GM12878 (cell line): ENCODE data around the gene KIRREL3. TPM values are rescaled to one million over a fixed set of nuclear protein-coding genes. Genes with fewer than 3 reads are reported as not detected.

Experiments
- ATAC-seq: fragments of 200-7000 bp; cut with Tn5 transposase; 3 replicates; pipeline ENCODE4 v1.9.1; 2020; ENCODE audit warnings: mild to moderate bottlenecking, moderate library complexity
- BruUV-seq: library from RNA; stranded (reverse); fragments of 400-500 nt; replicated peaks from 2 replicates; lab custom pipeline; 2021; lab: Mats Ljungman, UMichigan
- CTCF ChIA-PET: fragments of 300-600 bp; sonication (Branson Sonifier 250); formaldehyde crosslinking; extraction: SDS; loops from one replicate; lab custom pipeline; 2021; ENCODE audit warnings: inconsistent platforms; lab: Yijun Ruan, JAX
- POLR2A ChIA-PET: fragments of 350-600 bp; formaldehyde crosslinking; extraction: SDS; loops from one replicate; lab custom pipeline; 2021; ENCODE audit warnings: inconsistent platforms; lab: Charles Lee
- RAD21 ChIA-PET: fragments of 300-600 bp; sonication (Branson Sonifier 250); formaldehyde crosslinking; loops from one replicate; lab custom pipeline; 2023; ENCODE audit warnings: antibody characterized with exemption; ENCODE audit not compliant: unreplicated experiment; lab: Charles Lee
- SMC1A ChIA-PET: fragments of 300-600 bp; sonication (Branson Sonifier 250); formaldehyde crosslinking; loops from one replicate; lab custom pipeline; 2023; ENCODE audit not compliant: unreplicated experiment, uncharacterized antibody; lab: Charles Lee
- DNase-seq: peaks from one replicate; pipeline ENCODE4 v3.0.0-alpha.2; 2011; ENCODE audit warnings: low read depth, low spot score
- FAIRE-seq: peaks from 3 replicates; lab custom pipeline; 2011; peaks lifted over from hg19 to GRCh38; lab: Jason Lieb, UNC
- H2AFZ ChIP-seq: 2 replicates; pipeline ENCODE4 v1.6.0; 2011; ENCODE audit warnings: low read depth, low read length, control low read depth; ENCODE audit not compliant: control insufficient read depth
- H3K27ac ChIP-seq: 2 replicates; pipeline ENCODE4 v1.5.1; 2011; ENCODE audit warnings: control low read depth; ENCODE audit not compliant: control insufficient read depth, insufficient read depth
- H3K27me3 ChIP-seq, 2 experiments: replicated peaks in 1 of 2; 2 replicates each; pipeline versions ENCODE4 v1.6.0 to v1.6.1; 2011; ENCODE audit warnings: low read length in 1 of 2; ENCODE audit not compliant: control insufficient read depth in 2 of 2, insufficient read depth in 2 of 2
- H3K36me3 ChIP-seq, 2 experiments: 2 replicates each; pipeline ENCODE4 v1.5.1; 2011; ENCODE audit warnings: low read length in 1 of 2; ENCODE audit not compliant: control insufficient read depth in 2 of 2, insufficient read depth in 2 of 2
- H3K4me1 ChIP-seq: 2 replicates; pipeline ENCODE4 v1.6.1; 2011; ENCODE audit warnings: mild to moderate bottlenecking, low read length, moderate library complexity, mixed read lengths; ENCODE audit not compliant: control insufficient read depth, insufficient read depth
- H3K4me2 ChIP-seq: 2 replicates; pipeline ENCODE4 v1.6.0; 2011; ENCODE audit warnings: control low read depth; ENCODE audit not compliant: control insufficient read depth, insufficient read depth
- H3K4me3 ChIP-seq: fragments of 200-600 bp; sonication (generic); 2 replicates; pipeline ENCODE4 v1.5.1; 2016
- H3K79me2 ChIP-seq: 2 replicates; pipeline ENCODE4 v1.6.0; 2011; ENCODE audit warnings: low read length; ENCODE audit not compliant: control insufficient read depth, insufficient read depth
- H3K9ac ChIP-seq: 2 replicates; pipeline ENCODE4 v1.8.0; 2011; ENCODE audit warnings: low read length, control low read depth, mixed read lengths; ENCODE audit not compliant: control insufficient read depth, insufficient read depth
- H3K9me3 ChIP-seq: replicated peaks from 3 replicates; pipeline ENCODE4 v1.5.1; 2011; ENCODE audit warnings: mild to moderate bottlenecking, low read length; ENCODE audit not compliant: control insufficient read depth, insufficient read depth
- H4K20me1 ChIP-seq: 2 replicates; pipeline ENCODE4 v1.6.0; 2011; ENCODE audit not compliant: control insufficient read depth, insufficient read depth
- ATF3 ChIP-seq: IDR thresholded peaks from 2 replicates; pipeline ENCODE4 v1.6.1; 2011; ENCODE audit warnings: low read depth, mild to moderate bottlenecking, low read length, moderate library complexity, borderline replicate concordance; ENCODE audit errors: extremely low read depth
- BMI1 ChIP-seq: fragments of 450-650 bp; IDR thresholded peaks from 2 replicates; pipeline ENCODE4 v1.6.1; 2016; ENCODE audit warnings: mild to moderate bottlenecking, moderate library complexity, borderline replicate concordance
- CHD1 ChIP-seq: IDR thresholded peaks from 2 replicates; pipeline ENCODE4 v1.6.1; 2012; ENCODE audit warnings: low read depth, low read length, improper control_type of control experiment
- E4F1 ChIP-seq: fragments of 450-650 bp; IDR thresholded peaks from 2 replicates; pipeline ENCODE4 v1.6.1; 2018; ENCODE audit warnings: borderline replicate concordance, mild to moderate bottlenecking; ENCODE audit not compliant: partially characterized antibody
- LARP7 ChIP-seq: fragments of 450-650 bp; IDR thresholded peaks from 2 replicates; pipeline ENCODE4 v1.6.1; 2017; ENCODE audit warnings: mild to moderate bottlenecking
- NR2C2 ChIP-seq: IDR thresholded peaks from 2 replicates; pipeline ENCODE4 v1.6.1; 2011; ENCODE audit warnings: borderline replicate concordance, low read depth; ENCODE audit not compliant: control insufficient read depth, insufficient read length
- NRF1 ChIP-seq: conservative IDR thresholded peaks from 2 replicates; pipeline ENCODE4 v1.6.1; 2011; ENCODE audit warnings: mild to moderate bottlenecking, low read depth, low read length, improper control_type of control experiment
- RELB ChIP-seq: fragments of 450-650 bp; IDR thresholded peaks from 2 replicates; pipeline ENCODE4 v1.6.1; 2017; ENCODE audit warnings: low read depth, mild to moderate bottlenecking, moderate library complexity
- WGBS: methylation state at CpG from one replicate; pipeline ENCODE4 v1.1.6; 2016; ENCODE audit warnings: low lambda C conversion rate; ENCODE audit not compliant: insufficient replicate concordance, insufficient coverage; ENCODE audit errors: missing lambda C conversion rate; 5-methylcytosine and 5-hydroxymethylcytosine counted together
- in situ Hi-C: fragments of 300-500 bp; cut with MboI; formaldehyde crosslinking; loops from 9 replicates; pipeline ENCODE4 v1.14.3; 2018; ENCODE audit warnings: mixed read lengths
- intact Hi-C: fragments of 100-400 bp; cut with micrococcal nuclease; formaldehyde crosslinking; loops from one replicate; pipeline ENCODE4 v1.14.2; 2022; ENCODE audit not compliant: unreplicated experiment
- polyA plus RNA-seq, 11 experiments: library from polyadenylated mRNA; depleted of rRNA in 4 of 11; unstranded in 6 of 11; stranded (reverse) in 5 of 11; fragments of >200 nt; fragmentation: Nextera tagmentation in 4 of 11; fragmentation: Illumina TruSeq in 1 of 11; extraction: Ambion mirVana in 4 of 11; extraction: Trizol in 1 of 11; gene quantifications; 1 replicate in 1 of 11; 2 replicates in 10 of 11; pipeline versions ENCODE4 v1.2.1 to v1.2.3, GENCODE V29; 2011 to 2016; ENCODE audit warnings: inconsistent platforms in 2 of 11, missing spikeins in 2 of 11, low read depth in 1 of 11
- total RNA-seq, 4 experiments: library from RNA; depleted of rRNA in 3 of 4; stranded (reverse); fragments of >200 nt in 3 of 4; fragmentation: Illumina TruSeq in 1 of 4; extraction: Trizol in 1 of 4; gene quantifications; 2 replicates each; pipeline versions ENCODE4 v1.2.1 to v1.2.3, GENCODE V29; 2013 to 2021
- TF ChIP-seq, protein P1 (sequence below): fragments of 150-350 bp; IDR thresholded peaks from 2 replicates; pipeline ENCODE4 v1.6.1; 2014; ENCODE audit warnings: mild to moderate bottlenecking, low read depth, low read length
- TF ChIP-seq, protein P2 (sequence below): fragments of 450-650 bp; IDR thresholded peaks from 2 replicates; pipeline ENCODE4 v1.6.1; 2017; ENCODE audit warnings: mild to moderate bottlenecking, low read depth, inconsistent platforms; ENCODE audit not compliant: poor library complexity, severe bottlenecking
- TF ChIP-seq, protein P3 (sequence below): fragments of 450-650 bp; IDR thresholded peaks from 2 replicates; pipeline ENCODE4 v1.6.1; 2016; ENCODE audit warnings: mild to moderate bottlenecking, moderate library complexity, borderline replicate concordance

KIRREL3 gene
- total and polyA plus RNA-seq, 10 of the 15 experiments (the other 5 are each of a cell fraction or from before 2014, with no cell fraction given) = under 0.01 TPM; not detected in 9

DNA sequence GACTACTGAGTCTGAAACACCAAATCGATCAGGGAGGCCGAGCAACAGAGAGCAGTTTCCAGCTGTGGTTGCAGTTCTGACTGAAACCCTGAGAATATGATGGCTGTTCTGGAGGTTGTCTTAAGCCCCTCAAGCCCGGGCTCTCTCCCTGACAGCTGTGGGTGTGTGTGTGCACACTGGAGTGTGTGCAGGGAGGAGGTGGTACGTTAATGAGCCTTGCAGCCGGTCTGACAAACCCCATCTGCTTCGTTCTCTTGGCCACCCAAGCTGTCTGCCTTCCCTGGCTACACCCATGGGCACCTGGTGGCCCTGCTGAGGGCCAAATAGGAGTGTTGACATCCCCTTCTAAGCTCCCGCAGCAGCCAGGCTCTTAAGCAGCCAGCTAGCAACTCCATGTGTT, 189.8 kb downstream of the KIRREL3 start:
- intact Hi-C loops = no loop called here
- RAD21 ChIA-PET = no interaction called here
- TF ChIP-seq NR2C2 (no peak), BMI1 (no peak), RELB (no peak), CHD1 (no peak), NRF1 (no peak), ATF3 (no peak), LARP7 (no peak), E4F1 (no peak)
- TF ChIP-seq, protein P1, sequence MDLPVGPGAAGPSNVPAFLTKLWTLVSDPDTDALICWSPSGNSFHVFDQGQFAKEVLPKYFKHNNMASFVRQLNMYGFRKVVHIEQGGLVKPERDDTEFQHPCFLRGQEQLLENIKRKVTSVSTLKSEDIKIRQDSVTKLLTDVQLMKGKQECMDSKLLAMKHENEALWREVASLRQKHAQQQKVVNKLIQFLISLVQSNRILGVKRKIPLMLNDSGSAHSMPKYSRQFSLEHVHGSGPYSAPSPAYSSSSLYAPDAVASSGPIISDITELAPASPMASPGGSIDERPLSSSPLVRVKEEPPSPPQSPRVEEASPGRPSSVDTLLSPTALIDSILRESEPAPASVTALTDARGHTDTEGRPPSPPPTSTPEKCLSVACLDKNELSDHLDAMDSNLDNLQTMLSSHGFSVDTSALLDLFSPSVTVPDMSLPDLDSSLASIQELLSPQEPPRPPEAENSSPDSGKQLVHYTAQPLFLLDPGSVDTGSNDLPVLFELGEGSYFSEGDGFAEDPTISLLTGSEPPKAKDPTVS = no peak
- TF ChIP-seq, protein P2, sequence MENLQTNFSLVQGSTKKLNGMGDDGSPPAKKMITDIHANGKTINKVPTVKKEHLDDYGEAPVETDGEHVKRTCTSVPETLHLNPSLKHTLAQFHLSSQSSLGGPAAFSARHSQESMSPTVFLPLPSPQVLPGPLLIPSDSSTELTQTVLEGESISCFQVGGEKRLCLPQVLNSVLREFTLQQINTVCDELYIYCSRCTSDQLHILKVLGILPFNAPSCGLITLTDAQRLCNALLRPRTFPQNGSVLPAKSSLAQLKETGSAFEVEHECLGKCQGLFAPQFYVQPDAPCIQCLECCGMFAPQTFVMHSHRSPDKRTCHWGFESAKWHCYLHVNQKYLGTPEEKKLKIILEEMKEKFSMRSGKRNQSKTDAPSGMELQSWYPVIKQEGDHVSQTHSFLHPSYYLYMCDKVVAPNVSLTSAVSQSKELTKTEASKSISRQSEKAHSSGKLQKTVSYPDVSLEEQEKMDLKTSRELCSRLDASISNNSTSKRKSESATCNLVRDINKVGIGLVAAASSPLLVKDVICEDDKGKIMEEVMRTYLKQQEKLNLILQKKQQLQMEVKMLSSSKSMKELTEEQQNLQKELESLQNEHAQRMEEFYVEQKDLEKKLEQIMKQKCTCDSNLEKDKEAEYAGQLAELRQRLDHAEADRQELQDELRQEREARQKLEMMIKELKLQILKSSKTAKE = no peak
- TF ChIP-seq, protein P3, sequence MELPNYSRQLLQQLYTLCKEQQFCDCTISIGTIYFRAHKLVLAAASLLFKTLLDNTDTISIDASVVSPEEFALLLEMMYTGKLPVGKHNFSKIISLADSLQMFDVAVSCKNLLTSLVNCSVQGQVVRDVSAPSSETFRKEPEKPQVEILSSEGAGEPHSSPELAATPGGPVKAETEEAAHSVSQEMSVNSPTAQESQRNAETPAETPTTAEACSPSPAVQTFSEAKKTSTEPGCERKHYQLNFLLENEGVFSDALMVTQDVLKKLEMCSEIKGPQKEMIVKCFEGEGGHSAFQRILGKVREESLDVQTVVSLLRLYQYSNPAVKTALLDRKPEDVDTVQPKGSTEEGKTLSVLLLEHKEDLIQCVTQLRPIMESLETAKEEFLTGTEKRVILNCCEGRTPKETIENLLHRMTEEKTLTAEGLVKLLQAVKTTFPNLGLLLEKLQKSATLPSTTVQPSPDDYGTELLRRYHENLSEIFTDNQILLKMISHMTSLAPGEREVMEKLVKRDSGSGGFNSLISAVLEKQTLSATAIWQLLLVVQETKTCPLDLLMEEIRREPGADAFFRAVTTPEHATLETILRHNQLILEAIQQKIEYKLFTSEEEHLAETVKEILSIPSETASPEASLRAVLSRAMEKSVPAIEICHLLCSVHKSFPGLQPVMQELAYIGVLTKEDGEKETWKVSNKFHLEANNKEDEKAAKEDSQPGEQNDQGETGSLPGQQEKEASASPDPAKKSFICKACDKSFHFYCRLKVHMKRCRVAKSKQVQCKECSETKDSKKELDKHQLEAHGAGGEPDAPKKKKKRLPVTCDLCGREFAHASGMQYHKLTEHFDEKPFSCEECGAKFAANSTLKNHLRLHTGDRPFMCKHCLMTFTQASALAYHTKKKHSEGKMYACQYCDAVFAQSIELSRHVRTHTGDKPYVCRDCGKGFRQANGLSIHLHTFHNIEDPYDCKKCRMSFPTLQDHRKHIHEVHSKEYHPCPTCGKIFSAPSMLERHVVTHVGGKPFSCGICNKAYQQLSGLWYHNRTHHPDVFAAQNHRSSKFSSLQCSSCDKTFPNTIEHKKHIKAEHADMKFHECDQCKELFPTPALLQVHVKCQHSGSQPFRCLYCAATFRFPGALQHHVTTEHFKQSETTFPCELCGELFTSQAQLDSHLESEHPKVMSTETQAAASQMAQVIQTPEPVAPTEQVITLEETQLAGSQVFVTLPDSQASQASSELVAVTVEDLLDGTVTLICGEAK = no peak

More for the DNA sequence above, 189.8 kb downstream of the KIRREL3 start:
- ChIA-PET POLR2A (no interaction called here), SMC1A (interaction anchor here (1.0 kb wide), 1 partner anchor 10 kb away, joined by 3 read pairs; no protein-coding TSS in a partner anchor), CTCF (no interaction called here)
- H4K20me1 ChIP-seq = no peaks in the 10 kb centered on the region
- in situ Hi-C loops = no loop called here
- DNase-seq = no peak
- no peak overlapping the region for H2AFZ ChIP-seq
- no peak overlapping the region for H3K9ac ChIP-seq
- no peak overlapping the region for H3K4me2 ChIP-seq
- WGBS = 13% methylated on average over 7 of the region's 7 CpGs
- no peaks in the 10 kb centered on the region for H3K4me1 ChIP-seq
- H3K4me3 ChIP-seq = no peak overlapping the region
- no peaks in the 10 kb centered on the region for H3K9me3 ChIP-seq
- BruUV-seq = no TSS peak
- no peak overlapping the region for H3K27ac ChIP-seq
- FAIRE-seq = no peak
- no peaks in the 10 kb centered on the region for H3K36me3 ChIP-seq
- peaks cover 3 to 8% of the 10 kb centered on the region in 2 experiments for H3K27me3 ChIP-seq
- no peaks in the 10 kb centered on the region for H3K79me2 ChIP-seq
- ATAC-seq = no peak
